Rectal smooth muscle tissue (tissue), 1 donor: Measurements from ENCODE around the gene CBARP.
"Not testable (repeated sequence)": the region's sequence is repeated elsewhere in the genome, so short reads cannot be mapped to it uniquely, and the experiment has no call there.

Experiments
- H3K27ac ChIP-seq: one replicate; pipeline ENCODE4 v1.7.0; 2013; ENCODE audit warnings: low read depth, low read length, inconsistent platforms
- H3K27me3 ChIP-seq: one replicate; pipeline ENCODE4 v1.7.0; 2013; ENCODE audit warnings: low read length; ENCODE audit not compliant: control insufficient read depth, insufficient read depth
- H3K36me3 ChIP-seq: one replicate; pipeline ENCODE4 v1.7.0; 2013; ENCODE audit warnings: low read length; ENCODE audit not compliant: control insufficient read depth, insufficient read depth
- H3K4me1 ChIP-seq: one replicate; pipeline ENCODE4 v1.7.0; 2013; ENCODE audit warnings: low read length; ENCODE audit not compliant: control insufficient read depth, insufficient read depth
- H3K4me3 ChIP-seq: one replicate; pipeline ENCODE4 v1.7.0; 2013; ENCODE audit warnings: low read length
- H3K9ac ChIP-seq: one replicate; pipeline ENCODE4 v1.7.0; 2013; ENCODE audit warnings: low read length

Gene CBARP

DNA sequence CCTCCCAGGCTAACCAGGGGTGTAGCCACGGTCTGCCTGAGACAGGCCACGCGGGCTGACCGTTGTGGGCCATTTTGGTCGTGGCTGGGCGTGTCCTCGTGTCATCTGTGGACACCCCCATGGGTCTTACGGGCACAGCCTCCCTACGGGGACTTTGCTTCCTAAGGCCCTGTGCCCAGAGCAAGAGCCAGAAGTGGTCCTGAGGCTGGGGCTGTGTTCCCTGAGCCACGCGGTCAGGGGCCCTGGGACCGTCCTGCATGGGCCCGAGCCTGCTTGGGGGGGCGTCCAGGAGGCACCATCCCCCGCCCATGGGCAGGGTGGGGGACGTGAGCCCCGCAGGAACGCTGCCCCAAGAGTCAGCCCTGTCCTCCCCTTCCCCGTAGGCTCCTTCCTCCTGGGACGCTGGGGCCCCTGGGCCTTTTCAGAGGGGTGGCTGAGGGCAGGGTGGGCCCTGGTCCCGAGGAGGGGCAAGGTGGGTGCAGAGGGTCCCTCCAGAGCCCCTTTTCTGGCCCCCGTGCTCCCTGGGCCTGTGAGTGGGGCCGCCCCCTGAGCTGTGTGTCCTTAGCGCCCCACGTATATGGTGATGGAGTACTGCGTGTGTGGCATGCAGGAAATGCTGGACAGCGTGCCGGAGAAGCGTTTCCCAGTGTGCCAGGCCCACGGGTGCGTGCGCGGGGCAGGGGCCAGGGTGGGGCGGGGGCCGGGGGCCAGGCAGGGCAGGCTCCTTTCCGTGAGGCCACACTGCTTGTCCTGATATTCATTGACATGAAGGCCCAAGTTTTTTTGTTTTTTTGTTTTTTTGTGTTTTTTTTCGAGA, 18.8 kb downstream of the CBARP start:
- no peak overlapping the region for H3K4me3 ChIP-seq
- H3K27ac ChIP-seq: peak overlapping the region; percentile 73
- peaks cover 16% of the 10 kb centered on the region for H3K36me3 ChIP-seq
- H3K9ac ChIP-seq: no peak overlapping the region
- H3K27me3 ChIP-seq: no peaks in the 10 kb centered on the region
- H3K4me1 ChIP-seq: peaks cover 29% of the 10 kb centered on the region

DNA sequence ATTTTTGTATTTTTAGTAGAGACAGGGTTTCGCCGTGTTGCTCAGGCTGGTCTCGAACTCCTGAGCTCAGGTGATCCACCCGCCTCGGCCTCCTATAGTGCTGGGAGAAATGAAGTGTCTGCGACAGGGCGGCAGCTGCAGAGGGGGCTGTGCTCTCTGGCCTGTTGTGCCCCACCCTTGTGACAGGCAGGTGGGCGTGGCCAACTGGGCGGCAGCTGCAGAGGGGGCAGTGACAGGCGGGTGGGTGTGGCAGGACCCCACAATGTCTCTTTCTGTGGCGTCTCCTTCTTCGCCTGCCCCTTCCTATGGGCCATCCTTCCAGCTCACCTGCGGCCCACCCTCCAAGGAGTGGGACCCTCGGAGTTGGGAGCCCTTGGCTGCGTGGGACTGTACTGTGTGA, 20.4 kb downstream of the CBARP start:
- H3K4me3 ChIP-seq: no peak overlapping the region
- H3K27me3 ChIP-seq: no peaks in the 10 kb centered on the region
- H3K9ac ChIP-seq: no peak overlapping the region
- peaks cover 7% of the 10 kb centered on the region for H3K36me3 ChIP-seq
- peak overlapping the region; percentile 30 for H3K27ac ChIP-seq
- H3K4me1 ChIP-seq: peaks cover 36% of the 10 kb centered on the region

DNA sequence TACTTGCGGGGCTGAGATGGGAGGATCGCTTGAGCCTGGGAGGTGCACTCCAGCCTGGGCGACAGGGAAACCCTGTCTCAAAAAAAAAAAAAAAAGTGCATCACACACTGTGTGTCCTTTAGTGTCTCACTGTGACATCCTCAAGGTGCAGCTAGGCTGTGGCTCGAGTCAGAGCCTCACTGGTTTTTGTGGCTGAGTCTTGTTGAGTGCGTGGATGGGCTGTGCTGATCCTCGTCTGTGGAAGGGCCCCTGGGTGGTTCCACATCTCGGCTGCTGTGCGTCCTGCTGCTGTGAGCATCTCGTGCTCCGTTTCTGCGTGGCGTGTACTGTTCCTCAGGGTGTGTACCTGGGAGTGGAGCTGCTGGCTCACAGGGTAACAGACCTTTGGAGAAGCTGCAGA, 21.0 kb downstream of the CBARP start:
- Histone ChIP-seq H3K27me3 (no peaks in the 10 kb centered on the region), H3K27ac (peak overlapping the region; percentile 9), H3K9ac (no peak overlapping the region), H3K4me3 (no peak overlapping the region), H3K4me1 (peaks cover 36% of the 10 kb centered on the region), H3K36me3 (peaks cover 5% of the 10 kb centered on the region)

GRCh38 chr19:1214862-1215731, 22.7 kb downstream of the CBARP start:
- Histone ChIP-seq H3K36me3 (no peaks in the 10 kb centered on the region), H3K4me3 (peak overlapping the region; percentile 34), H3K4me1 (peaks cover 36% of the 10 kb centered on the region), H3K9ac (no peak overlapping the region), H3K27me3 (no peaks in the 10 kb centered on the region), H3K27ac (peak overlapping the region; percentile 78)

GRCh38 chr19:1214299-1214861, 23.4 kb downstream of the CBARP start:
- H3K4me1 ChIP-seq: peaks cover 41% of the 10 kb centered on the region
- H3K36me3 ChIP-seq: no peaks in the 10 kb centered on the region
- peak overlapping the region; percentile 16 for H3K4me3 ChIP-seq
- peak overlapping the region; percentile 78 for H3K27ac ChIP-seq
- H3K27me3 ChIP-seq: no peaks in the 10 kb centered on the region
- peak overlapping the region; percentile 26 for H3K9ac ChIP-seq

DNA sequence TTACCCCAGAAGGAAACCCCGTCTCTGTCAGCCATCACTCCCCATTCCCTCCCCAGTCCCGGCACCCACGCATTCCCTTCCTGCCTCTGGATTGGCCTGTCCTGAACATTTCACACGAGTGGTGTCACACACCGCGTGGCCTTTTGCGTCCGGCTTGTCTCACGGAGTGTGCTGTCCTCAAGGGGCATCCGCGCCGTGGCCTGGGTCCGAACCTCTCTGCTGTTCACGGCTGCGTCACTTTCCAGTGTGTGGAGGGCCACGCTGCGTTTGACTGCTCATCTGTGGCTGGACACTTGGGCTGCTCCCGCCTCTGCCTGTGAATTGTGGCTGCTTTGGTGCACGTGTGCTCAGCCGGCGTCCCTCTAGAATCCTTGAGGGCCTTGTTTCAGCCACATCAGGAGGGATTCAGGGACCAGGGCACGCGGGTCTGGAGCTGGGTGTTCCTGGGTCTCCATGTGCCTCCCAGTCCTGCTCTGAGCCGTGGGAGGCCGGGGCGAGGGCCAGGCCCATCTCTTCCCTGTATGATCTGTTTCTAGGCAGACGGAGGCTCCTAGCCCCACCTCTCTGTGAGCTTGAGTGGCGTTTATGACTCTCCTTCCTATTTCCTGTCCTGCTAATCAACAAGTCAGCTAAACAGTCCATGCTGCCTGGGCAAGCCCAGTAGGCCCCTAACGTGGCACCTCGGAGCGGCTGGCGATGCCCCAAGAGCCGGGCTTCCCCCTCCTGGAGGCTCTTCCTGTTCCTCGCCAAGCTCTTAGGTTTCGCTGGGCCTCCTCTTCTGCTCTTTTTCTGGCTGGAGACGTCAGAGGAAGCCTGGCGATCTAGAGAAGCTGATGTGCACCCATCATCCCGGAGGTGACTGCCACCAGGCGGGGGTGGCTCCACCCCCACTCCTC, 24.2 kb downstream of the CBARP start:
- Histone ChIP-seq H3K27me3 (no peaks in the 10 kb centered on the region), H3K36me3 (no peaks in the 10 kb centered on the region), H3K9ac (no peak overlapping the region), H3K4me1 (peaks cover 43% of the 10 kb centered on the region), H3K27ac (peak overlapping the region; percentile 78), H3K4me3 (peak overlapping the region; percentile 14)

DNA sequence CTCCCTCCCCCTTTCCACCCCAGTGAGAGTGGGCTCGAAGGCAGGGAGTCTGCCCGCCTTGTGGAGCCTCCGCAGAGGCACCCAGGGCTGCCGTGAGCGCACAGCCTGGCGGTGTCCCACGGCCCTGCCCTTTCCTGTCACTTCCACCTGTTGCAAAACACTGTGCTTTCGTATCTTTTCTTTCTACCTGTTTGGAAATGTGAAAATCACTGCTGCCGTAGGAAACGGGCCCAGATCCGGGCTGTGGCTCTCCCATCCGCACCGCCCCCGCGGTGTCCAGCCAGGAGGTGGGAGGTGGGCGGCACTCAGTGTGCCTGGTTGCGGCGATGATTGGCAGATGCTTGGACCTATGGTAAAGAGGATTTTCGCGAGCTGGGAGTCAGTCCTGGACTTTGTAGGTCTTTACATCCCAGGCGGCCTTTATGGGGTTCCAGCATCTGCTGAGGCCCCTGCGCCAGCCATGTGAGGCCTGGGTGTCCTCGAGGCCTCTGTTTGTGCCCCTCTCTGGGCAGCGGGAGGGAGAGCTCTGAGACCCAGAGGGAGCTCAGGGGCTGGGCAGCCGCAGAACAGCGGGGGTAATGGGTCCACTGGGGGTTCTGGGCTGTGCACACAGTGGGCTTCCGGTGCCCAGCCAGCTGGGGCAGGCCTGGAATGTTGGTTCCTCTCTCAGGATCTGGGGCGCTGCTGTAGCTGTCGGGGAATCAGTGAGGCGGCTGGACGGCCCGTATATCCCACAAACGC, 26.1 kb downstream of the CBARP start:
- no peaks in the 10 kb centered on the region for H3K27me3 ChIP-seq
- H3K27ac ChIP-seq: no peak overlapping the region
- no peak overlapping the region for H3K9ac ChIP-seq
- no peaks in the 10 kb centered on the region for H3K36me3 ChIP-seq
- no peak overlapping the region for H3K4me3 ChIP-seq
- peaks cover 40% of the 10 kb centered on the region for H3K4me1 ChIP-seq

DNA sequence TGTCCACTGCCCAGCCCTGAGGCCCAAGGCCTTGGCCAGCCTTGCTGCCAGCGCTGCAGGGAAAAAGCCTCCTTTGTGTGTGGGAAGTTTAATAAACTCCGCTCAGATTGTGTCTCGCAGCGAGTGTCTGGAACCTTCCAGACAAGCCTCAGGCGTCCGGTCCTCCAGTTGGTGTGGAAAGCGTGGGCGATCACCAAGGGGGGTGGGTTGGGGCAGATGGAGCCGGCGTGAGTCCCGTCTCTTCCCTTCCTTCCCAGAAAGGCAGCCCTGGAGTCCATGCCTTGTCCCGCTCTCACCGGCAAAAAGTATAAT, 27.6 kb downstream of the CBARP start:
- H3K4me1 ChIP-seq: peaks cover 31% of the 10 kb centered on the region
- no peak overlapping the region for H3K9ac ChIP-seq
- H3K36me3 ChIP-seq: no peaks in the 10 kb centered on the region
- H3K27ac ChIP-seq: no peak overlapping the region
- H3K27me3 ChIP-seq: no peaks in the 10 kb centered on the region
- H3K4me3 ChIP-seq: no peak overlapping the region

DNA sequence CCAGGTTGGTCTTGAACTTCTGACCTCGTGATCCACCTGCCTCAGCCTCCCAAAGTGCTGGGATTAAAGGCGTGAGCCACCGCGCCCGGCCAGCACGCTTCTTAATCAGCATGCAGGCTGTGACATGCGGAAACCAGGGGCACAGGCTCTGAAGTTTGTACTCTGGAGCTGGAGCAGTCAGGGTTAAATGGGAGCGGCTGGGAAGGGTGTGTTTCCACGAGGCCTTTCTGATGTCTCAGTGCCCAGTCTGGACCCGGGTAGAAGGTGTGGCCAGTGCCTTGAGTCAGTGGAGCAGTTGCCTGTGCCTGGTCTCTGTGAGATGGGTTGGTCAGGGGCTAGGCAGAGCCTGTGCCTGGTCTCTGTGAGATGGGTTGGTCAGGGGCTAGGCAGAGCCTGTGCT, 29.0 kb downstream of the CBARP start:
- not testable (repeated sequence) for H3K27me3 ChIP-seq, H3K4me3 ChIP-seq, H3K36me3 ChIP-seq, H3K9ac ChIP-seq, H3K27ac ChIP-seq
- peaks cover 19% of the 10 kb centered on the region for H3K4me1 ChIP-seq

GRCh38 chr19:1206864-1207450, 30.8 kb downstream of the CBARP start:
- Histone ChIP-seq H3K27me3 (no peaks in the 10 kb centered on the region), H3K4me3 (peak overlapping the region; percentile 84), H3K36me3 (no peaks in the 10 kb centered on the region), H3K27ac (peak overlapping the region; percentile 70), H3K9ac (peak overlapping the region; percentile 87), H3K4me1 (peaks cover 12% of the 10 kb centered on the region)

DNA sequence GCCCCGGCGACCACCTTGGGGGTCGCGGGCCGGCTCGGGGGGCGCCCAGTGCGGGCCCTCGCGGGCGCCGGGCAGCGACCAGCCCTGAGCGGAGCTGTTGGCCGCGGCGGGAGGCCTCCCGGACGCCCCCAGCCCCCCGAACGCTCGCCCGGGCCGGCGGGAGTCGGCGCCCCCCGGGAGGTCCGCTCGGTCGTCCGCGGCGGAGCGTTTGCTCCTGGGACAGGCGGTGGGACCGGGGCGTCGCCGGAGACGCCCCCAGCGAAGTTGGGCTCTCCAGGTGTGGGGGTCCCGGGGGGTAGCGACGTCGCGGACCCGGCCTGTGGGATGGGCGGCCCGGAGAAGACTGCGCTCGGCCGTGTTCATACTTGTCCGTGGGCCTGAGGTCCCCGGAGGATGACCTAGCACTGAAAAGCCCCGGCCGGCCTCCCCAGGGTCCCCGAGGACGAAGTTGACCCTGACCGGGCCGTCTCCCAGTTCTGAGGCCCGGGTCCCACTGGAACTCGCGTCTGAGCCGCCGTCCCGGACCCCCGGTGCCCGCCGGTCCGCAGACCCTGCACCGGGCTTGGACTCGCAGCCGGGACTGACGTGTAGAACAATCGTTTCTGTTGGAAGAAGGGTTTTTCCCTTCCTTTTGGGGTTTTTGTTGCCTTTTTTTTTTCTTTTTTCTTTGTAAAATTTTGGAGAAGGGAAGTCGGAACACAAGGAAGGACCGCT, 31.5 kb downstream of the CBARP start:
- Histone ChIP-seq H3K27me3 (no peaks in the 10 kb centered on the region), H3K4me1 (peaks cover 12% of the 10 kb centered on the region), H3K4me3 (peak overlapping the region; percentile 84), H3K36me3 (no peaks in the 10 kb centered on the region), H3K27ac (peak overlapping the region; percentile 50), H3K9ac (peak overlapping the region; percentile 87)
